Measurements from ENCODE around the gene PHIP. TPM values are rescaled to one million over a fixed set of nuclear protein-coding genes. Genes with fewer than 3 reads are reported as not detected.

Gene PHIP
- total RNA-seq, 1 experiment from 2014 or later: 26.5 TPM

DNA sequence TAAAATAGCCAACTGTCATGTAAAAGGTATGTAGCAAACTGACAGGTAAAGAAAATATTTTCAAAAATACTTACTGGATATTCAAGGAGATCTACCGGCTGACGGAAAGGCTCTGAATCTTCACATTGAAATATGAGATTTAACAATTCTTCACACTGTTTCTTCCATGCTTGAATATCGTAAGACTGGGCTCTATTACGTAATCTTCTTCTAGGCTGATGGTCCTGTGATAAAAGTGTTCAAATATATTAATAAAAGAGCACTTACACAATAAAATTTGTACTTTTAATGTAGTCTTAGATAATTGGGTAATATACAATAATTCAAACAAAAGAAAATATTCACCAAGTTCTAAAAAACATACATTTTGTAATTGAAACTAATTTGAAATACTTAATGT lies 123.3 kb downstream of the PHIP start:
- Mint-ChIP-seq H3K36me3 (ENCODE audit: insufficient read depth, unreplicated experiment) (peaks cover 79% of the 10 kb centered on the region), H3K27ac (ENCODE audit: low read depth, unreplicated experiment) (no peak overlapping the region), H3K4me3 (ENCODE audit: unreplicated experiment) (no peak overlapping the region), H3K27me3 (ENCODE audit: insufficient read depth, unreplicated experiment) (no peaks in the 10 kb centered on the region), H3K9me3 (ENCODE audit: unreplicated experiment) (peaks cover 7% of the 10 kb centered on the region), H3K4me1 (ENCODE audit: insufficient read depth, unreplicated experiment) (peaks cover 7% of the 10 kb centered on the region)
- POLR2A ChIA-PET: interaction anchor here (1.4 to 1.6 kb wide), 2 partner anchors 9 to 11 kb away, joined by 3 read pairs; no protein-coding TSS in a partner anchor
- DNase-seq (ENCODE audit: unreplicated experiment): no peak
- intact Hi-C loops (cut with micrococcal nuclease): no loop called here
- BruUV-seq (replicated peaks): no TSS peak
- CTCF ChIA-PET: no interaction called here
- TF ChIP-seq, protein P1, sequence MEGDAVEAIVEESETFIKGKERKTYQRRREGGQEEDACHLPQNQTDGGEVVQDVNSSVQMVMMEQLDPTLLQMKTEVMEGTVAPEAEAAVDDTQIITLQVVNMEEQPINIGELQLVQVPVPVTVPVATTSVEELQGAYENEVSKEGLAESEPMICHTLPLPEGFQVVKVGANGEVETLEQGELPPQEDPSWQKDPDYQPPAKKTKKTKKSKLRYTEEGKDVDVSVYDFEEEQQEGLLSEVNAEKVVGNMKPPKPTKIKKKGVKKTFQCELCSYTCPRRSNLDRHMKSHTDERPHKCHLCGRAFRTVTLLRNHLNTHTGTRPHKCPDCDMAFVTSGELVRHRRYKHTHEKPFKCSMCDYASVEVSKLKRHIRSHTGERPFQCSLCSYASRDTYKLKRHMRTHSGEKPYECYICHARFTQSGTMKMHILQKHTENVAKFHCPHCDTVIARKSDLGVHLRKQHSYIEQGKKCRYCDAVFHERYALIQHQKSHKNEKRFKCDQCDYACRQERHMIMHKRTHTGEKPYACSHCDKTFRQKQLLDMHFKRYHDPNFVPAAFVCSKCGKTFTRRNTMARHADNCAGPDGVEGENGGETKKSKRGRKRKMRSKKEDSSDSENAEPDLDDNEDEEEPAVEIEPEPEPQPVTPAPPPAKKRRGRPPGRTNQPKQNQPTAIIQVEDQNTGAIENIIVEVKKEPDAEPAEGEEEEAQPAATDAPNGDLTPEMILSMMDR (IDR thresholded peaks at IDR 0.05; ENCODE audit: unreplicated experiment): no peak

DNA sequence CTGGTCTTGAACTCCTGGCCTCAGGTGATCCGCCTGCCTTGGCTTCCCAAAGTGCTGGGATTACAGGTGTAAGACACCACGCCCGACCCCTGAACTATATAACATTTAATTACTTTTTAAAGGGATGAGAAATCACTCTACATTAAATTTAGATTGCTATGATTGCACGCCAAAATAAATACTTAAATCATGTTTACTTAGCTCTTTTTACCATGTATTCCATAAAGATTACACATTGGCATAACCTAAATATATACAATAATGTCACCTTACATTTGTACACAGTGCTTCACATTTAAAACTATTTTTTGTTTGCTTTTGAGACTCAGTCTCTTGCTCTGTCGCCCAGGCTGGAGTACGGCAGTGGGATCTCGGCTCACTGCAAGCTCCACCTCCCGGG lies 124.3 kb downstream of the PHIP start:
- no peaks in the 10 kb centered on the region for H3K27me3 Mint-ChIP-seq (ENCODE audit: insufficient read depth, unreplicated experiment)
- TF ChIP-seq, protein P1 (IDR thresholded peaks at IDR 0.05; ENCODE audit: unreplicated experiment): no peak
- peaks cover 7% of the 10 kb centered on the region for H3K9me3 Mint-ChIP-seq (ENCODE audit: unreplicated experiment)
- BruUV-seq (replicated peaks): no TSS peak
- ChIA-PET POLR2A (interaction anchor here (0.6 to 1.4 kb wide), 2 partner anchors 12 to 440 kb away, joined by 3 read pairs; no protein-coding TSS in a partner anchor), CTCF (interaction anchor here (0.5 to 1.2 kb wide), 2 partner anchors 10 to 95 kb away, joined by 3 read pairs; no protein-coding TSS in a partner anchor)
- H3K36me3 Mint-ChIP-seq (ENCODE audit: insufficient read depth, unreplicated experiment): peaks cover 81% of the 10 kb centered on the region
- H3K4me3 Mint-ChIP-seq (ENCODE audit: unreplicated experiment): no peak overlapping the region
- intact Hi-C loops (cut with micrococcal nuclease): no loop called here
- H3K27ac Mint-ChIP-seq (ENCODE audit: low read depth, unreplicated experiment): no peak overlapping the region
- H3K4me1 Mint-ChIP-seq (ENCODE audit: insufficient read depth, unreplicated experiment): peaks cover 7% of the 10 kb centered on the region
- no peak for DNase-seq (ENCODE audit: unreplicated experiment)

DNA sequence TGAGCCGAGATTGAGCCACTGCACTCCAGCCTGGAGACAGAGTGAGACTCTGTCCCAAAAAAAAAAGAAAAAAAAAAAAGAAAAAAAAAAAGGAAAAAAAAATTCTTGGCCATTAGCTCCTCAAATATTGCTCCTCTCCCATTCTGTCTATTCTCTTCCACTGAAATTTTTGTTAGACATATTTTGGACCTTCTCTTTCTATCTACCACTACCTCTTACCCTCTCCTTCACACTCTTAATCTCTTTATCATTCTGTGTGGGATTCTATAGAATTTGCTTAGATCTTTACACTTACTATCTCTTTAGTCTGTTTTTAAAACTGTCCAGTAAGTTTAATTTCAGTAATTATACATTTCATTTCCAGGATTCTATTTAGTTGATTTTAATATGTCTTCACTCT lies 125.7 kb downstream of the PHIP start:
- Mint-ChIP-seq H3K27me3 (ENCODE audit: insufficient read depth, unreplicated experiment) (no peaks in the 10 kb centered on the region), H3K4me1 (ENCODE audit: insufficient read depth, unreplicated experiment) (peaks cover 7% of the 10 kb centered on the region), H3K27ac (ENCODE audit: low read depth, unreplicated experiment) (no peak overlapping the region), H3K9me3 (ENCODE audit: unreplicated experiment) (peaks cover 7% of the 10 kb centered on the region), H3K36me3 (ENCODE audit: insufficient read depth, unreplicated experiment) (peaks cover 81% of the 10 kb centered on the region), H3K4me3 (ENCODE audit: unreplicated experiment) (no peak overlapping the region)
- DNase-seq (ENCODE audit: unreplicated experiment): no peak
- TF ChIP-seq, protein P1 (IDR thresholded peaks at IDR 0.05; ENCODE audit: unreplicated experiment): no peak
- intact Hi-C loops (cut with micrococcal nuclease): no loop called here
- POLR2A ChIA-PET: interaction anchor here (1.0 kb wide), 2 partner anchors 9 to 52 kb away, joined by 3 to 4 read pairs; no protein-coding TSS in a partner anchor
- CTCF ChIA-PET: no interaction called here
- BruUV-seq (replicated peaks): no TSS peak

DNA sequence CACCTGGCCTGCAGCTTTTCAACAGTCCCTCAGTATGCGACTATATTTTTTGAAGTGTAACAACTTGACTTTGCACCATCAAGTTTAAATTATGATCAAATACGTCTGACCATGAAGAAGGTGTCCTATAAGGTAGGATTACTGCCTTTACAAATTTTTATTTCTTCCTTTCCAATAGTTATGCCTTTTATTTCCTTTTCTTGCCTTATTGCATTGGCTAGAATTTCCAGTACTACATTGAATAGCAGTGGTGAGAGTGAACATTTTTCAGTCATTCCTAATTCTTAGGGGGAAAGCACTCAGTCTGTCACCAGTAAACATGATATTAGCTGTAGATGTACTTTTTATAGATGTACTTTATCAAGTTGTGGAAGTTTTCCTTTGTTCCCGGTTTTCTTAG lies 129.3 kb downstream of the PHIP start:
- DNase-seq (ENCODE audit: unreplicated experiment): no peak
- no peak overlapping the region for H3K4me3 Mint-ChIP-seq (ENCODE audit: unreplicated experiment)
- ChIA-PET CTCF (no interaction called here), POLR2A (interaction anchor here (0.9 to 1.1 kb wide), 2 partner anchors 11 to 89 kb away, joined by 3 read pairs; no protein-coding TSS in a partner anchor)
- peaks cover 7% of the 10 kb centered on the region for H3K9me3 Mint-ChIP-seq (ENCODE audit: unreplicated experiment)
- H3K36me3 Mint-ChIP-seq (ENCODE audit: insufficient read depth, unreplicated experiment): peaks cover 90% of the 10 kb centered on the region
- H3K4me1 Mint-ChIP-seq (ENCODE audit: insufficient read depth, unreplicated experiment): peaks cover 5% of the 10 kb centered on the region
- BruUV-seq (replicated peaks): no TSS peak
- TF ChIP-seq, protein P1 (IDR thresholded peaks at IDR 0.05; ENCODE audit: unreplicated experiment): no peak
- no peak overlapping the region for H3K27ac Mint-ChIP-seq (ENCODE audit: low read depth, unreplicated experiment)
- no peaks in the 10 kb centered on the region for H3K27me3 Mint-ChIP-seq (ENCODE audit: insufficient read depth, unreplicated experiment)
- intact Hi-C loops (cut with micrococcal nuclease): no loop called here

All from MCF 10A (cell line).